NCI-H187 (cell line): ENCODE measurements around the gene PDSS2.
"Not testable (repeated sequence)": the region's sequence is repeated elsewhere in the genome, so short reads cannot be mapped to it uniquely, and the experiment has no call there.

ENCODE experiments used
- DNase-seq, 2 experiments: peaks; one replicate each; lab custom pipeline; 2025; lab: John Stamatoyannopoulos, UW

PDSS2 gene

GRCh38 chr6:107475360-107475759 lies 16.0 kb upstream of the PDSS2 start:
- DNase-seq: not testable (repeated sequence)

- DNase-seq: no peak
Observed at GRCh38 chr6:107473660-107474059, 14.3 kb upstream of the PDSS2 start.

- no peak for DNase-seq
Observed at GRCh38 chr6:107470364-107470763, 11.0 kb upstream of the PDSS2 start.

DNA sequence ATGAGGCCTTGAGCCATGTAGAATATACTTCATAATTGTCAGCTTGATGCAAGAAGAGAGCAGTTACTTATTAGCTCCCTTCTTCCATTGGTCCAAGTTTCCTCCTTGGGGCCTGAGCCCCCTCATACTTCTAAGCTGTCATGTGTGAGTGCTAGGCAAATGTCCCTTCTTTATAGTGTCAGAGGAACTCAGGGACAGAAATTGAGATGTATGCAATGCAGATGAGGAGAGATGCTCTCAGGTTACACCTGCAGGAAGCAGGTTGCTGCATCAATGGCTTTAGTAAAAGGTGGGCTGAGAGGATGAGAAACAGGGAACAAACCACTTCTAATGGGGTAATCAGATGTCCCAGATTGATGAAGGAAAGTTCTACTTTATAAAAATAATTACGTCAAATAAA lies 6.7 kb upstream of the PDSS2 start:
- DNase-seq: no peak

DNA sequence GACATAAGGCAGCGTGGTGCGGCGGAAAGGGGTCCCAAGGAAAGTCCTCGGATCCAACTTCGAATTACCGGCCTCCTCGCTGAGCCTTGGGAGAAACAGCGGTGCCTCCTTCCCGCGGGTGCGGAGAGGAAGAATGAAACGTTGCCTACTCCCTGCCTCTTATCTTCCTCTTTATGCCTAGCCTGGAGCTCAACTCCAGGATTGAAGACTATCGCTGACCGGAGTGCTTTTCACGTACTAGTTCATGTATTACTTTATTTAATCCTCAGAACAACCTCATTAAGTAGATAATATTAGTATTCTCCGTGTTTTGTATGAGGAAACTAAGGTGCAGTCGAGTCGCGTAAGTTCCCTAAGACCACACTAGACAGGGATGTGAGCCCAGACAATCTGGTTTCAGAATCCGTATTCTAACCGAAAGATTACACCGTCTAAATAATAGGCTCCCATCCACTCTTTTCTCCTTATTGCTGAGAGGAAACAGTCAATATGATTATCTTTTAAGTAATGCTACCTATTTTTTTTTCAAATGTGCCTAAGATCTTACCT lies 793 bp upstream of the PDSS2 start:
- no peak for DNase-seq

GRCh38 chr6:107458672-107459282 lies 587 bp downstream of the PDSS2 start:
- no peak for DNase-seq

DNA sequence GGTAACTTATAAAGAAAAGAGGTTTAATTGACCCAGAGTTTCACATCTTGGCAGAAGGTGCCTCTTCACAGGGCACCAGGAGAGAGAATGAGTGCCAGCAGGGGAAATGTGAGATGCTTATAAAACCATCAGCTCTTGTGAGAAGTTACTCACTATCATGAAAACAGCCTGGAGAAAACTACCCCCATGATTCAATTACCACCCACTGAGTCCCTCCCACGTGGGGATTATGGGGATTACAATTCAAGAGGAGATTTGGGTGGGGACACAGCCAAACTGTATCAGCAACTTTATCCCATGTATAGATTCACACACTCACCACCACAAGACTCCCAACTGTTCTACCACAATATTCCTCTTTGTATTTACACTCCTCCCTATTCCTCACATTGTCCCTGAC lies 10.6 kb downstream of the PDSS2 start:
- DNase-seq: no peak

- no peak for DNase-seq
Observed at GRCh38 chr6:107447663-107448216, 11.6 kb downstream of the PDSS2 start.

GRCh38 chr6:107444277-107444676 lies 15.1 kb downstream of the PDSS2 start:
- no peak for DNase-seq

DNA sequence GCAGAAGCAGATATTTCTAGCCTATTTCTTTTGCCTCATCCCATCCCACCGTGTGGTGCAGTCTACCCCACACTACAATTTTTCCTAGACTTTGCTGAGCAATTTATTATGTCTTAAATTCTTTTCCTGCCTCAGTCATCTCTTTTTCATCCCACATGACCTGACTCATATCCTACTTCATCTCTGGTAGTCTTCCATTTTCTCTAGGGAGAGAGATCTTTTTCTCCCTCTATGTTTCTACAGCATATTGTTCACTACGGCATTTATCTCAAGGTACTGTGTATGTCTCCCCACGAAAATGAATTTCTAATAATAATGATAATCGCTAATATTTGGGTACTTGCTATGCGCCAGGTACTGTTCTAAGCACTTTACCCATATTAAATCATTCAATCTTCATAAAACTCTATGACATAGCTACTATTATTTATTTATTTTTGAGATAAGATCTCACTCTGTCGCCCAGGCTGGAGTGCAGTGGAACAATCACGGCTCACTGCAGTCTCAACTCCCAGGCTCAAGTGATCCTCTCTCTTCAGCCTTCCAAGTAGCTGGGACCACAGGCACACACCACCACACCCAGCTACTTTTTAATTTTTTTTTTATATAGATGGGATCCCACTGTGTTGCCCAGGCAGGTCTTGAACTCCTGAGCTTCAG lies 15.6 kb downstream of the PDSS2 start:
- DNase-seq: no peak

DNA sequence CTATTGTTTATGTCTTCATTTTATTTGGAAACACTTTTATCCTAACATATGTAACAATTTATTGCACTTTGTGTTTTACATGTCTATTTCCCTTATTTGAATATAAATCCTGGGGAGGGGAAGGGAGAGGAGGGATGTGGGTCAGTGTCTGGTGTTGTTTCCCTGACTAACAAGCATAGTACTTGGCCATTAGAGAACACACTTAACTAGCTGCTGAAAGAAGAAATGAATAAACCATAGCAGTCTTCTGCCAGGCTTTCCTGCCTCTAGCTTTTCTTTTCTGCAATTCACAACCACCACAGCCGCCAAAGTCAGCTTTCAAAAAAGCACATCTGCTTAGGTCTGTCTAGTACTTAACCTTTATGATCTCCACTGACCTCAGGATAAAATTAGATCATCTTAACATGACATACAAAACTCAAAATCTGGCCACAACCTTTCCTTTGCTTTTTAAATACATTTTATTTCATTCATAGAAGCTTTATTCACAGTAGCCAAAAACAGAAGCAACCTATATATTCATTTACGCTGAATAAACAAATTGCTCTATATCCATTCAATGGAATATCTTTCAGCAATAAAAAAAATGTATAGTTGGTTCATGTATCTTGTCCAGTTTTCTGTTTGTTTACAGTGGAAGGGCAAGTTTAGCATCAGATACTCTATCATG lies 16.3 kb downstream of the PDSS2 start:
- no peak for DNase-seq

- no peak for DNase-seq
Observed at GRCh38 chr6:107441682-107442081, 17.7 kb downstream of the PDSS2 start.

DNA sequence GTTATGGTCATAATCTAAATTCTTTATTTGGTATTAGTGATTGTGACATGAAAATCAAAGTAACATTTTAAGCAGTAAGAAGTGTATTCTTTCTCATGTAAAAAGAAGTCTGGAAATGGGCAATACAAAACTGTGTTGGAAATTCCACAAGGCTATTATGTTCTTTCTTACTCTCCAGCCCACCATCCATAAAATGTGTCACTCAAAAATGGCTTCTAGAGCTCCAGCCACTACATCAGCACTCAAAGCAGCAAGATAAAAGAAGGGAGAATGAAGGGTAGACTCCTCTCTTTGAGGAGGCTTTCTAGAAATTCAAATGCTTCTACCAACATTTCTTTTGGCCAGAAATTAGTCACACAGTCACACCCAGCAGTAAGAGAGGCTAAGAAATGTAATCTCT lies 18.4 kb downstream of the PDSS2 start:
- no peak for DNase-seq

DNA sequence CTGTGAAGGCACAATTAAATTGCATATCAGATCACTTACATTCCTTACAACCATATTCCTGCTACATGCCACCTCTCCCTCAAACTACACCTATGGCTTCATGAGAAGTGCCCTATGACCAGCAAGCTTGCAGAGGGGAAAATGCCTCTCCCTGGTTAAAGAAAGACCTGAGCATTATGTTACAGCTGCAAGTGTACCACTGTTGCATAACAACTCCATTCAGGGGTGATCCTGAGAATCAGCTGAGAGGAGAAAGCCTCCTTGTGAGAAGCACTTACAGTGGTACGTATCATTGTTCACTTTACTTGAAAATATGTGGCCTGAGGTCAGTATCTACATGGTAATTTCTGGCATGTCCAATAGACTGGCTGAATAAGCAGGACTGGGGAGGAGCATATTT lies 20.0 kb downstream of the PDSS2 start:
- no peak for DNase-seq

- DNase-seq: no peak
Observed at GRCh38 chr6:107437691-107438090, 21.7 kb downstream of the PDSS2 start.

DNA sequence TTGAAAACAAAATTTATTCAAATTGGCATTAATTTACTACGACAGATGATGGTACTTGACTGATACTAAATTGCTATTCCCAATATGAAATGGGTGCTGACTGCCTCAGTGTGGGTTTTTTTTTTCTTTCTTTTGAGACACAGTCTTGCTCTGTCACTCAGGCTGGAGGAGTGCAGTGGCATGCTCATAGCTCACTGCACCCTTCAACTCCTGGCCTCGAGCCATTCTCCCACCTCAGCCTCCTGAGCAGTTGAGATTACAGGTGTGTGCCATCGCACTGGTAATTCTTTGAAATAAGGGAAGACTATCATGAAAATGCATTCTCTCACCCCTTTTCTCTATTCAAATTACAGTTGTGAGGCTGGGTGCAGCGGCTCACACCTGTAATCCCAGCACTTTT lies 22.5 kb downstream of the PDSS2 start:
- DNase-seq: no peak

DNA sequence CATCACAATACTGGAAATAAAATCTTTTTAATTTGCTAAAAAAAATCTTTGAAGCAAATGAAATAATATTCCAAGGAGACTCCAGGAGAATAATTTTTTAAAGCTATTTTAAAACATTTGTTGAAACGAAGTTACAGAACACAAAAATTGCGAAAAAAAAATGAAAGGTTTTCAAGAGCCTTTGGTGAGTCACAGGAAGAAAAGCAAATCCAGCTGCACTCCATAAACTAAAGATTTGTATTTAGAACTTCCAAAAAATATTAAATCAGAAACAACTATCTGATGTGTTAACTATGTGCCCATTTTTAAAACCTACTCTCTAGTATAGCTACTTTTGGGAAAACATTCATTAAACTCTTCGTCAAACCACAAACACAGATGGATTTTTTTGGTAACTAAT lies 23.6 kb downstream of the PDSS2 start:
- DNase-seq: no peak

DNA sequence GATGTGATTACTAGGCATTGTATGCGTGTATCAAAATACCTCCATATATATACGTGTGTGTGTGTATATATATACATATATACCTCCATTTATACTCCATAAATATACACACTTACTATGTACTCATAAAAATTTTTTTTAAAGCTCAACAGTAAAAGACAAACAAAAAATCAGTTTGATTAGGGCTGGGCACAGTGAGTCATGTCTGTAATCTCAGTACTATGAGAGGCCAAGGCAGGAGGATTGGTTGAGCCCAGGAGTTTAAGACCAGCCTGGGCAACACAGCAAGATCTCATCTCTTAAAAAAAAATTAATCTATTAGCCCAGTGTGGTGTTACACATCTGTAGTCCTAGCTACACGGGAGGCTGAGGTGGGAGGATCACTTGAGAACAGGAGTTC lies 24.6 kb downstream of the PDSS2 start:
- no peak for DNase-seq

DNA sequence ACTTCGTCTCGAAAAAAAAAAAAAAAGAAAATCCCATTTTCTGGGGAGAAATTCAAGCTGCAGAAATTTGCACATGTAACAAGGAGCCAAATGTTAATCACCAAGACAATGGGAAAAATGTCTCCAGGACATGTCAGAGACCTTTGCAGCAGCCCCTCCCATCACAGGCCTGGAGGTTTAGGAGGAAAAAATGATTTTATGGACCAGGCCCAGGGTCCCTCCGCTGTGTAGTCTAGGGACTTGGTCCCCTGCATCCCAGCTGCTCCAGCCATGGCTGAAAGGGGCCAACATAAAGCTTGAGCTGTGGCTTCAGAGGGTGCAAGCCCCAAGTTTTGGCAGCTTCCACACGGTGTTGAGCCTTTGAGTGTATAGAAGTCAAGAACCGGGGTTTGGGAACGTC lies 33.4 kb downstream of the PDSS2 start:
- DNase-seq: not testable (repeated sequence)

DNA sequence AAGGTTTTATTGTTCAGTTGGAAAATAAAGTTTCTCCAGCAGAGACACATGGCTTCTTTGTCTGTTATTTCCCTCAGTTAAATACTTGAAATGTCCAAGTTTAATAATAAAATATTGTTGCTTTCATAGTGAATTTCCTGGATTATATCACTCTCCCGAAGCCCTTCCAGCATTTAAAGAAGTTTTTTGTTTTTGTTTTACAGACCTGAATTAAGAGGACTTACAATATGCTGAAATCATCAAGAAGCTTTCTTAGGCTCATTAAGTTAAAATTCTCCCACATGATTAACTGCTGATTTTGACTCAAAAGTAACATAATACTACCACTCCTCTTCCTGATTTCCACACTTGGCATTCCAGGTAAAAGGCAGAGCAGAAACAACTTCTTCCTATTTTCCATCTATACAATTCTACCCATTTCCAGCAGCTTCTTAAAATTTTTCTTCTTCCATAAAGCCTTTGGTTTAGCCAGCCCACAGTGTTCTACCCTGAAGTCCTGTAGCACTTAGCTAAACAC lies 35.8 kb downstream of the PDSS2 start:
- DNase-seq: no peak

GRCh38 chr6:107421696-107422256 lies 37.6 kb downstream of the PDSS2 start:
- DNase-seq: no peak

- DNase-seq: no peak
Observed at GRCh38 chr6:107419733-107420132, 39.6 kb downstream of the PDSS2 start.
